NCI-H69 (cell line): ENCODE data around the gene ZSCAN29.
A peak's percentile ranks its signal among the peaks of the same experiment; 100 is the strongest.
"Not testable (repeated sequence)": the region's sequence is repeated elsewhere in the genome, so short reads cannot be mapped to it uniquely, and the experiment has no call there.

ENCODE experiments used
- DNase-seq: peaks from one replicate; lab custom pipeline; 2025; lab: John Stamatoyannopoulos, UW

Gene ZSCAN29

DNA sequence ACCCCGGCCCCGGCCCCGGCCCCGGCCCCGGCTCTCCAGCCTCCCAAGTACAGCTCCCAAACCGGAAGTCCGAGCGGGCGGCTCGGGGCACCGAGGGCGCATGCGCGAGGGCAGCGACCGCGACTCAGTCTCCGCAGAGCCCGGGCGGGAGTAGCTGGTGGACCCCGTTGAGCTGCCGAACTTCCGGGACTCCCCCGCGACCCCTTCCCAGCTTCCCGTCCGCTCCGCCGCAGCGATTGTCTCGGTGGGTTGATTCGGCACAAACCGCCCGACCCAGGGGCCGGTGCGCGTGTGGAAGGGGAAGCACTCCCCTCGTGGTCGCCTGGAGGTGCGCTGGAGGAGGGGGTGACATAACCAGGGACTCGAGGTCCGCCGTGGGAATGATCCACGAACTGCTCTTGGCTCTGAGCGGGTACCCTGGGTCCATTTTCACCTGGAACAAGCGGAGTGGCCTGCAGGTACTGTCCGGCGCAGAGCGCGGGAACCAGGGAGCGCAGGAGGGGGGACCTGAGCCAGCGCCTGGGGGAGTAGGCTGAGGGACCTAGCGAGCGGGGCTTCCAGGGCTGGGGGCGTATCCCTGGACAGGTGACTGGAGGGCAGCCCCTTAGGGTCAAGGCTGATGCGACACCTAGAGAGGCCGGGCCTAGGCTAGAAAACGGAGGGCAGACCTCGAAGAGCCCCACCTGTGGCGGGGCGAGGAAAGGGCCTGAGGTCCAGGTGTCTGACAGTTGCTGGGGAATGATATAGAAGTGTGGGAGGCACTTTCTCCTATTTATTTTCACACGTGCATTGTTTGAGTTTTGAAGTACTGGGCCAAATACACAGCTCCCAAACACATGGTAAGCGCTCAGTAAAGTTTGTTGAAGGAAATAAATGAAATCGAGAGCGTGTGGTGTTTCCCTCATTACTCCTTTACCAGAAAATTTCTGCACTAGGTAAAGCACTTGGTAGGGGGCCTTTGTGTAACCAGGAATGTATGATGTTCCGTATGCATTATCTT lies at the start of gene ZSCAN29, which contains the start of gene TUBGCP4:
Gene ZSCAN29, minus strand, starts transcription at position 69 of the 1,000 bp plus-strand sequence. CDS start 1,130 bp downstream, outside the sequence.
Gene TUBGCP4, plus strand, starts transcription at position 127 of the 1,000 bp plus-strand sequence. Its CDS starts 254 bp downstream, at position 381.
- DNase-seq: peak; percentile 93

DNA sequence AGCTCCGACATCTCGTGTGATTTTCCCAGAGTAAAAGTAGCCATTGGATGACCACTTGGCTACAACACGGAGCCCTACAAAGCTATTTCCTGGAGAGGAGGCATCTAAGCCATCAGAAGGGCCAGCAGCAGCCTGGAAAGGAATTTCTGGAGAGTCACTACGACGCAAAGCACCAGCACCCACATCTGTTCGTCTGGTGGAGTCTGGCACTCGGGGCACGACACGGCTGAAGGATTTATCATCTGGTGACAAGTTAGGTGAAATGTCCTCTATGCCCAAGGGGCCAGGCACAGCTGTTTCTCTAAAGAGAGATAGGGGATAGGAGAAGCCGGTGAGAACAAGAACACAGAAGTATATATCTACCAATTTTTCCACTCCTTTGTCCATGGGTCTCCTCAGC lies 49.6 kb upstream of the ZSCAN29 start:
- DNase-seq: no peak

DNA sequence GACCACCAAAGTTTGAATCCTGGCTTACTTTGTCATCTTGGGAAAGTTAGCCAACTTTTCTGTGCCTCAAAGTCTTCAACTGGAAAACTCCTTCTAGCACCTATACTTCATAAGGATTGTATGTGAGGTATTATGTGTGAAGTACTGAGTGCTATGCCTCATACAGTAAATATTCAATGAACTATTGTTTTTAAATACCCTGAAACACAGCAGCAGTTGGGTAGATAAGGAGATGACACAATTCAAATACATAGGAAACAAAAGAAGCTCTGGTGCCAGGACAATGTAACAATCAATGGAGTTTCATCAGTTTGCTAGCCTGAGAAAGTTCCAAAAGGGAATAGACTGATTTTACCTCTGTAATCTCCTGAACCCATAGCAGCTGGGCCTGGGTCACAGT lies 43.4 kb upstream of the ZSCAN29 start:
- no peak for DNase-seq

DNA sequence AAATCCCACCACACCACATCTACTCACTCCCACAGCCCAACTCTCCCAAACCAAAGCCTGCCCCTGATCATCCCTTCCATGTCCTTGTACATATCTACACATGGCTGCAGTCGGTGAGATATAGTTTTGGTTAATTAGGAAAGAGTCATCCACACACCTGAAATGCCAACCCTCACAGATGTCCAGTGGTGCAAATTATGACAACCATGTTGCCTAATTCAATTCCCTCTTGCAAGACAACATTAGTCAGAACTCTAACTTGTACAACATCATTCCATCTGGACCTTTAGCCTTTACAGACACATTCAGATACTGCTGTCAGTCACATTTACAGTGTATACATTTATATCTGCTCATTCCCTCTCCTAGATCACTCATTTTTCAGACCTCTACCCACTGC lies 41.3 kb upstream of the ZSCAN29 start:
- no peak for DNase-seq

DNA sequence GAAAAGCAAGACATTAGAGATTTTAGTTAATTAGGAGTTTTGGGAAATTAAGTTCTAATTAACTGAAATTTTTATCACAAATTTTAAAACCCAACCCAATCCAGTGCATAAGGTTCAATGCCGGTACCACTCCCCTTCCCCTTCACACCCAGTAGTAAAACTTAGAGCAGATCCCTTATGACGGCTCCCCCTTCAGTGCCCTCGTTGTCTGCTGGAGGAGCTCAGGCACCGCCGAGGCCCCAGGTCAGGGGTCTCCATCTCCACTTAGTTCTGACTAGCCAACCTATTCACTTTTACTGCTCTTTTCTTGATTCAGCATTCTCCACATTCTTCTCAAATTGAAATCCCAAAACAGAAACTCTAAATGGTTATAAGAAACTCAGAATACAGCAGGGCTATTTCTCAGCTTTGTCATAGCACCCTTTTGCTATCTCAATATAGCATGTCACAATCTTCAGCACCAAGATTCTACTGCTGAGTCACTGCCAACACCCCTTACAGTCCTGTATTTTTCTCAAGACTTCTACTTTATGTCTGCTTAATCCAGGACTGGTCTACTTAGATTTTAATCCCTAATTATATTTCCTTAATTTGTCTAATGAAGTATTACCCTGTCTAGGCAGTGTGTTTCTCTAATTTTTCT lies 39.9 kb upstream of the ZSCAN29 start:
- no peak for DNase-seq

DNA sequence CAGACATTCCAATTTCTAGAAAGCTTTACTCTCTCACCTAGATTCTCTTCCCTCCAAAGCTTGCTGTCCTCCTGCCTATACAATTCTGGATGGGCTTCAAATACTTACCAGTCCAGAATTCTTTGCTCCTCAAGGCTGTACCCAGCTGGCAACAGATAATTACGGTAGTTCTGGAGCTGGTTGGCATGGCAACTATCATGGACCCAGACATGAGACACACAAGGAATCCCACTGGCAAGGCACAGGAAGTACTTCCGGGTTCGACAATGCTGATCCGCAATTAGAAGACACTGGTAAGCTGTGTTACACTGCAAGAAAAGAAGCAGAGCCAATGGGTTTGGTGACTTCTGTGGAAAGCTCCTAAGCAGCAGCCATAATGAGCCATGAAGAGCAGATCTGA lies 37.9 kb upstream of the ZSCAN29 start:
- peak; percentile 57 for DNase-seq

DNA sequence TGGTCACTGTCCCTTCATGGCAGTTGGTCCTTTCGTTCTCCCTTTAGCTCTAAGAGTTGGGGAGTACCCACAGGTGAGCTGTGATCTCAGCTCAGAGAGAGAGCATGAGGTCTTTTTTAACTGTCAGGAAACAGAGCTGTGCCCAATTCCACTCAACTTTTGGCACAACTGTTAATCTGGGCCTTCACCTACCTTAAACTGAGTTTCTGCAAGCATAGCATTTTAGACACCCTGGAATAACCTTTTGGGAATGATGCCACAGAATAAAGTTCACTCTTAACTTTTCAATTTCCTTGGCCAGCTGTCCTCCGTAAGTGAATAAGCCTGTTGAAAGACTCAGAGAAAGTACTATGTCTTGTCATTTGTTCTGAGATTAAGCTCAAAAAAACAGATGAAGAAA lies 36.0 kb upstream of the ZSCAN29 start:
- no peak for DNase-seq

DNA sequence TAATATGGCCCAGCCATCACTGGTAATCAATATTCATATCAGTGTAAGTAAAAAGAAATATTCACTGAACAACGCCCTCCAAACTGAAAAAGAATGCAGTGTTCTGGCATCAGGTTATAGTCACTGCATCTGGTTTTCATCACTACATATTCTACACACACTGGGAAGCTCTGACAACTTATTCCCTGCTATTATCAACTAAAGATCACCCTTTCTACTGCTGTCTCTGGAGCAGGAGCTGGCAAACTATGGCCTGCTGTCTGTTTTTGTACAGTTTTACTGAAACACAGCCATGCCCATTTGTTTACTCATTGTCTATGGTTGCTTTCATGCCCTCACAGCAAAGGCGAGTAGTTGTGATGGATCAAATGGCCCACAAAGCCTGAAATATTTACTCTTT lies 35.3 kb upstream of the ZSCAN29 start:
- DNase-seq: no peak

DNA sequence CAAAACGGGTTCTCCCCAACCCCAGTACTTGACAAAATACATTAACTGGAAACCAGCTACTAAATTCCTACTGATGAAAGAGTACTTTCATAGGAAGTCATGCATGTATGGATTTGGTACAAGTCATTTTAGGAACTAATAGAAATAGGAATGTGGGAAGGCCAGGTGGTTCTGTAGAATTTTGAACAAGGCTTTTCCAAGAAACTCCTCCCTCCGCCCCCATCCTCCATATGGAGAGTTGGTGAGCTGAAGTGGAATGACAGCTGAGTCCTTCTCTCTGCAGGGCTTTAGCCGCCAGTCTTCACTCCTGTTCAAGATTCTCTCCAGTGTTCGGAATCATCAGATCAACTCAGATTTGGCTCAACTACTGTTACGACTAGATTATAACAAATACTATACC lies 33.3 kb upstream of the ZSCAN29 start:
- DNase-seq: no peak

DNA sequence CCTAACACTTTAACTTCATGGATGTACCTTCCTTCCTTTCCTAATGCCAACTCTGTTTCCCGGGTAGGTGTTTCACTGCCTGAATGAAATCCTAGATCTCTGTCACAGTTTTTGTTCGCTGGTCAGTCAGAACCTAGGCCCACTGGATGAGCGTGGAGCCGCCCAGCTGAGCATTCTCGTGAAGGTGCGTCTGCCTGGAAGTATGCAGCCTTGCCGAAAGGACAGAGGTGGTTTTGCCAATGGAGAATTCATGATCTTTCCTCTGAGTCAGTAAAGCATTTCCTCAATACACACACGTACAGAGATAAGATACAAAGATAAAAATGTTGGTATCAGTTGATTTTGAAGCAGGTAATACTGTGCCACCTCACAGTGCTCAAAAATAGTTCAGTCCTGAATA lies 32.8 kb upstream of the ZSCAN29 start:
- no peak for DNase-seq

DNA sequence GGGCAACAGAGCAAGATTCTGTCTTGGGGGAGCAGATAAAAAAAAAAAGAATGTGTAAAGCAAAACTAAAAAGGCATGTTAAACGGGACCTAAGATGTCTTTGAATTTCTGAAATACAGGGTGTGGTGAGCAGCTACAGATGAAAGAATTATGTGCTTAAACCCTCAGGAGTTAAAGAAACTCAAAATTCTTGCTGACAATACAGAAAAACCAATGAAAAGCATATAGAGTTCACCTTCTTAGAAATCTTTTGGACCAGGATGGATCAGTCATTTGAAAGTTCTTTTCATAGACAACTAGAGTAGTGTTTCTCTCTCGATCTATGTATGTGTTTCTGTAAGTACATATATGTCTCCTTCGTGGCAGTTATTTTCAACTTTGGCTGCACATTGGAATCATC lies 31.4 kb upstream of the ZSCAN29 start:
- DNase-seq: no peak

DNA sequence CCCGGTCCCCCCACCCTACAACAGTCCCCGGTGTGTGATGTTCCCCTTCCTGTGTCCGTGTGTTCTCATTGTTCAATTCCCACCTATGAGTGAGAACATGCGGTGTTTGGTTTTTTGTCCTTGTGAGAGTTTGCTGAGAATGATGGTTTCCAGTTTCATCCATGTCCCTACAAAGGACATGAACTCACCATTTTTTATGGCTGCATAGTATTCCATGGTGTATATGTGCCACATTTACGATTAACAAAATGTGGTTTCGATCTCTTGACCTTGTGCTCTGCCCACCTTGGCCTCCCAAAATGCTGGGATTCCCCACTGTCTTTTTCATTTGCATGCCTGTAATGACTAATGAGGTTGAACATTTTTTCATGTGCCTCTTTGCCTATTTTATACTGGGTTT lies 22.7 kb upstream of the ZSCAN29 start:
- DNase-seq: not testable (repeated sequence)

DNA sequence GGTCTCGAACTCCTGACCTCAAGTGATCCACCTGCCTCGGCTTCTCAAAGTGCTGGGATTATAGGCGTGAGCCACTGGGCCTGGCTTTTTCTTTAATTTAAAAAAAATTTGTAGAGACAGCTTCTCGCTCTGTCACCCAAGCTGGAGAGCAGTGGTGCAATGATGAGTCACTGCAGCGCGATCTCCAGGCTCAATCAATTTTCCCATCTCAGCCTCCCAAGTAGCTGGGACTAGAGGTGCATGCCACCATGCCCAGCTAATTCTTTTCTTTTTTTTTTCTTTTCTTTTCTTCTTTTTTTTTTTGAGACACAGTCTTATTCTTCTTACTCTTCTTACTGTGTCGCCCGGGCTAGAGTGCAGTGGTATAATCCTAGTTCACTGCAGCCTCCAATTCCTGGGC lies 19.9 kb upstream of the ZSCAN29 start:
- DNase-seq: no peak

DNA sequence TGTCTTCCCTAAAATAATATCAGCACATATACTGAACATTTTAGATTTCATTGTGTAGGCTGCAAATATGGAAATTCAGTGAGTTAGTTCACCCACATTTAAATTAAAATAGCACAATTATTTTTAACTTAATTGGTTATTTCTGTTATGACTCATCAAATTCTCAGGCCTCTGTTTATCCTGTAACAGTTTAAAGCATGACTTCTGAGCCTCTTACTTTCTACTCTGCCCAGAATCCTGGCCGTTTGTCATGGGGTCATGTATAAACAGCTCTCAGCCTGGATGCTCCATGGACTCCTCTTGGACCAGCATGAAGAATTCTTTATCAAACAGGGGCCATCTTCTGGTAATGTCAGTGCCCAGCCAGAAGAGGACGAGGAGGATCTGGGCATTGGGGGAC lies 12.2 kb upstream of the ZSCAN29 start:
- DNase-seq: no peak

DNA sequence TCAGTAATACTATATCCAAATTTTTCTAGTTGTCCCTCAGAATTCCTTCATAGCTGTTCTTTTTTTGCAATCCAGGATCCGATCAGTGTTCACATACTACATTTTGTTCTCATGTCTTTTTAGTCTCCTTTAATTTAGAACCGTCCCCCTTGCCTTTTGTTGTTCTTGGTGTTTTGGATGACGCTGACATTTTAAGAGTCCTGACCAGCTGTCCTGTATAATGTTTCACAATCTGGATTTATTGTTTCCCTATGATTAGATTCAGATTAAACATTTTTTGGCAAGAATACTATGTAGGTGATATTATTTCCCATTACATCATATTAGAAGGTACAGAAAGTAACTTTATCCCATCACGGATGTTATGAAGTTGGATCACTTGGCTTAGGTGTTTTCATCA lies 11.5 kb upstream of the ZSCAN29 start:
- DNase-seq: no peak

DNA sequence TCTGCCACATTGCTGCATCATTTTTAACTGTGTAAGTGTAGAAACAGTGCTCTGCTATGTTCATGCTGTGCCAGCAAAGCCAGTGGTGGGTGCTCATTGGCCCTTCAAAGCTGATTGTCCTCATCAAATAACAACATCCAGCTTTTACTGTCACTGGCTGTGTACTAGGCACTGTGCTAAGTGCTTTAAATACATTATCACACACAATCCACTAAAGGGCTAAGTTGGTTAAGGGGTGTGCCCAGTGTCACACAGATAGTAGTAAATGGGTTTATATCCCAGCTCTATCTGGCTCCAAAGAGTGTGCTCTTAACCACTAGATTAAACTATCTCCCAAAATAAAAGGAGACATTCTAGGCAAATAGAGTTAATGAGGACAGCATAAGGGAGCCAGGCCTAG lies 7.8 kb upstream of the ZSCAN29 start:
- DNase-seq: no peak

DNA sequence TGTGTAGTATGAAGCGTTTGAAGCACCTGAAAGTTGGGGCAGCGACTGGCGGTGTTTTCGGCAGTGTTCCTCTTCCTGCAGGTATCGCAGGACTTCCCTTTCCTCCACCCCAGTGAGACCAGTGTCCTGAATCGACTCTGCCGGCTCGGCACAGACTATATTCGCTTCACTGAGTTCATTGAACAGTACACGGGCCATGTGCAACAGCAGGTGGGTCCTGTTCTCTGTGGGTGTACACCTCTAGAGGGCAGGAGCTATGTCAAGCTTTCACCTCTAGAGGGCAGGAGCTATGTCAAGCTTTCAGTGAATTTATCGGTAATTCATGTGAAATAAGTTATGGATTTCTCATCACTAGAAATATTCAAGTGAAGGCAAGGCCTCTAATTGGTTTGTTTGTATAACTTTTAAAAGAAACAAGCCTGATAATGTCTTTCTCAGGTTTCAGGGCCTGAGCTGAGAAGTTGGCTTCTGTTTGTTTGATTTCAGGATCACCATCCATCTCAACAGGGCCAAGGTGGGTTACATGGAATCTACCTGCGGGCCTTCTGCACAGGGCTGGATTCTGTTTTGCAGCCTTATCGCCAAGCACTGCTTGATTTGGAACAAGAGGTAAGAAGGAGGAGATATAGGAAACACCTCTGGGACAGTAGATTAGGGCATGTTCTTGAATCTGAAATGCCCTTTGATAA lies 5.3 kb upstream of the ZSCAN29 start:
- DNase-seq: peak; percentile 69

DNA sequence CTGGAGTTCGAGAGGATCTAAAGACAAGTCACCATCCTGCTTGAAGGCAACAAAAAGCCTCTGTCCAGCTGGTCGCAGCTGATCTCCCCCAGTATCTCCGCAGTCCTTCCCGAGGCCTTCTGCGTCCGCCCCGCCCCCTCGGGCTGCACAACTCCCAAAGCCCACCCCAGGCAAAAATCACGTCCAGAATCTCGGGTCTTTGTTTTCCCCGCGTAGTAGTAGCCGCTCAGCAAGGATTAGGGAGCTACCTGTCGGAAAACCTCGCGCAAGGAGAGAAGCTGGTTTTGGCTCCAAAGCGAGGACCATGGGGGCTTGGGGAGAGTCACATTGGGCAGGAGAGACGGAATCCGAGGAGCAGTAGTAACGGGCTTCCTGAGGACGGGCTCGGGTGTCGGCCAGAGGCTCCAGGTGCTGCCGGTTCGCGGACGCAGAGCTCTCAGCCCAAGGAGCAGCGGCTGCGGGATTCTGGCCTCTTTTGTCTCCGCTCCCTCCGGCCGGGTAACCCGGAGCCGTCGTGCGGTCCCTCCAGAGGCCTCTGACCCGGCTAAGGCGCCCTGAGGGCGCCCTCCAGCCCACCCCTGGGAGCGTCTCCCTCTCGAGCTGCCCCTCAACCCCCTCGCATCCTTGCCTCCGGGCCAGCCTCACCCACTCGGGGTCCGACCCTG lies 401 bp downstream of the ZSCAN29 start:
- peak; percentile 69 for DNase-seq

DNA sequence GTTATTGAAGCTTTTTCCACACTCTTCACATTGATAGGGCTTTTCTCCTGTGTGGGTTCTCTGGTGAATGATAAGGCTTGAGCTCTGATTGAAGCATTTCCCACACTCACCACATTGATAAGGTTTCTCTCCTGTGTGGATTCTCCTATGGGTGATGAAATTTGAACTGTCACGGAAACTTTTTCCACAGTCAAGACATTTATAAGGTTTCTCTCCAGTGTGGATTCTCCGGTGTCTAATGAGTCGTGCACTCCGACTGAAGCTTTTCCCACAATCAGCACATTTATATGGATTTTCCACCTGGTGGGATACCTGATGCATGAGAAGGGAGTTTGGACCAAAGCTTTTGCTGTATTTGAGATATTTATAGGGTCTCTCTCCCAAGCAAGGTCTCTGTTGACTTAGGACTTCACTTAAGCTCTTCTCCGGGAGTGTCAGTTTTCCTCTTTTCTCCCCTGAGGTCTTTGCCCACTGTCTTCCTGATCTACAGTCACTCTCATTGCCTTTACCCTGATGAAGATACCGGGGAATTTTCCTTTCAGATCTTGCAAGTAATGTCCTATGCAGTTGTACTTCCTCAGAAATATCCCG lies 9.4 kb downstream of the ZSCAN29 start:
- peak; percentile 6 for DNase-seq

DNA sequence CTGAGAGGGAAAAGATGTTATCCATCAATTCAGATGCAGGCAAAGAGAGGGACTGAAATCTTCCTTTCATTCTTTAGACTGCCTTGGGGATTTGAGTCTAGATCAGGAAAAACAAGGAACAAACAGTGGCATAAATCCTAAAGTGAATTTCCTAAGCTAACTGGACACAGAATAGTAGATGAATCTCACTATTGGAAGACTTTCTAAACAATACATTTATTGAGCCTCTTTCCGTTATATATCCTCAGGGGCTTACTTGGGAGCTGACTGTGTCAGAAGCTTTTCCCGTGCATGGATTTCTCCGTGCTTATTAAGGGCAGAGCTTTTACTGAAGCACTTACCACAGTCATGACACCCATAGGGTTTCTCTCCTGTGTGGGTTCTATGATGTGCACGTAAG lies 10.0 kb downstream of the ZSCAN29 start:
- DNase-seq: no peak

DNA sequence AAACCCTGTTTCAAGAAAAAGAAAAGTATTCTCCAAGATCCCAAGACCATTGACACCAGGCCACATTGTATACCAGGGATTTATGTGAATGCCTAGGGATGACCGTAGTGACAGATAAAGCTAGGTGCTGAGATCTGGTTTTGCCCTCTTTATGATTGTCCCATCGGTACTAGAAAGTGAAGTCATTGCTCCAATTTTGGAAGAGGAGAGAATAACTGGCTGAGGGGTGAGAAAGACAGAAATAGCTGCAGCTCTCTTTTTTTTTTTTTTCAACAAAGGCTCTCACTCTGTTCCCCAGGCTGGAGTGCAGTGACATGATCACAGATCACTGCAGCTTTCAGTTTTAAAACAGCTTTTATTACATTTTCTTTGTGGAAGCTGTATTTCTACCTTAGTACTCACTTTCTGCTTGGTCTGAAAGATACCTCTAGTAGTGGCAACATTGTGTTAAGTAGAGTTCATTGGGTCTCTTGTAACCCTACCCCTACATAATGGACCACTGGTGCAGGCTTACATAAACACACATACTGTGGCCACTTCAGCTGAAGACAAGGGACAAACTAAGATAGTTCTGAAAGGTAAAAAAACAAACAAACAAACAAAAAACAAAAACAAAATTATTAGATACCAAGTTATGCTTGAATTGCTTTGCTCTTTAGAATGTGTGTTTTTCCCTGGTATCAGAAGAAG lies 18.0 kb downstream of the ZSCAN29 start:
- no peak for DNase-seq
